Memory B cell (primary cell): Measurements from ENCODE around the gene TLX1.

ENCODE experiments used
- ATAC-seq: fragments of 150-1000 bp; cut with Tn5 transposase; 2 replicates; pipeline ENCODE4 v1.10.0; 2021; ENCODE audit warnings: low read depth, mild to moderate bottlenecking, moderate library complexity
- DNase-seq, 2 donors: peaks; one replicate each; pipeline ENCODE4 v3.0.0; 2022; ENCODE audit warnings: low spot score in 2 of 2
- H3K27ac Mint-ChIP-seq: one replicate; pipeline ENCODE4 v1.8.0; 2022; ENCODE audit warnings: mild to moderate bottlenecking, moderate library complexity, mixed read lengths
- H3K27me3 Mint-ChIP-seq: one replicate; pipeline ENCODE4 v1.8.0; 2022; ENCODE audit warnings: mixed read lengths
- H3K36me3 Mint-ChIP-seq: one replicate; pipeline ENCODE4 v1.8.0; 2022; ENCODE audit warnings: mild to moderate bottlenecking, mixed read lengths
- H3K4me1 Mint-ChIP-seq: one replicate; pipeline ENCODE4 v1.8.0; 2022; ENCODE audit warnings: mixed read lengths
- H3K4me3 Mint-ChIP-seq: one replicate; pipeline ENCODE4 v1.8.0; 2022; ENCODE audit warnings: mild to moderate bottlenecking, moderate library complexity, mixed read lengths
- H3K9me3 Mint-ChIP-seq: one replicate; pipeline ENCODE4 v1.8.0; 2022; ENCODE audit warnings: mixed read lengths

Gene TLX1

GRCh38 chr10:101134299-101135127 lies 3.4 kb downstream of the TLX1 start:
- Mint-ChIP-seq H3K36me3 (no peaks in the 10 kb centered on the region), H3K27me3 (peaks cover 47% of the 10 kb centered on the region), H3K27ac (peak overlapping the region; percentile 33), H3K4me1 (peaks cover 17% of the 10 kb centered on the region), H3K9me3 (no peaks in the 10 kb centered on the region), H3K4me3 (peak overlapping the region; percentile 21)
- peak in 1 of 2 donors; percentile 44 for DNase-seq
- ATAC-seq = no peak

DNA sequence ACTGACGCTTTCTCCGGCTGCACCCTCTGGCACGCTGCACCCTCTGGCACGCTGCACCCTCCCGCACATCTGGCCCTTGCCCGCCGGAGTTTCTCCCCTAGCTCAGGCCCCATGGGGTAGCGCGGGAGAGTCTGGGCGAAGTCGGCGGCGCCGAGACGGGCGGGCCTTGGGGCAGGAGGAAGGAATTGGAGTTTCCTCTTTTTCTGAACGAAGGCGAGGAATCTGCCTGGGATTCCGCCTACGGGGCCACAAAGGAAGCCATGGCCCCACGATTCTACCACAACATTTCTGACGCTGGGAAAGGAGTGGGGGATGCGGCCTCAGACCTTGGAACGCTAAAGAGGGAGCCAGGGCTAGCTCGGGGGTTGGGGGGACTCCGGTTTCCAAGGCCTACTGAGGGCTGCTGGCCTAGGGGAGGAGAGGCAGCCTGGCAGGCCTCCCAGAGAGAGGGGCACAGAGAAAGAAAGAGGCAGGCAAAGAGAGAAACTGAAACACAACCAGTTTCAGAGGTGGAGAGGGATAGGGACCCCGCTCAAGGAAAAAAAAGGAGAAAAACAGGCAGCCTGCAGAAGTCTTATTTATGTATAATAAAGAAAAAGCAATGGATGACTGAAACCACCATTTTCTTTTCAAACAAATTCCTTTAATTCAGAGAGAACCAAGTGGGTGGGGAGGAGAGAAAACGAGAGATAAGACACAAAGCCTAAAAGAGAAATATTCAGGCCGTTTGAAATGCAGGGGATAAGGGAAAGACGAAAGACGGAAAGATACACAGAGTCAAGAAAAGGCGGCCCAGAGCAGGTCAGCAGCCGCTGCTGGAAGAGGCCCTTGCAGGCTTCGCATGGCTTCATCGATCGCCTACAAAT lies 4.3 kb downstream of the TLX1 start:
- H3K36me3 Mint-ChIP-seq = no peaks in the 10 kb centered on the region
- H3K9me3 Mint-ChIP-seq = no peaks in the 10 kb centered on the region
- H3K4me3 Mint-ChIP-seq = peak overlapping the region; percentile 21
- peaks cover 43% of the 10 kb centered on the region for H3K27me3 Mint-ChIP-seq
- peaks cover 17% of the 10 kb centered on the region for H3K4me1 Mint-ChIP-seq
- peak overlapping the region; percentile 33 for H3K27ac Mint-ChIP-seq
- ATAC-seq = no peak
- DNase-seq = no peak

DNA sequence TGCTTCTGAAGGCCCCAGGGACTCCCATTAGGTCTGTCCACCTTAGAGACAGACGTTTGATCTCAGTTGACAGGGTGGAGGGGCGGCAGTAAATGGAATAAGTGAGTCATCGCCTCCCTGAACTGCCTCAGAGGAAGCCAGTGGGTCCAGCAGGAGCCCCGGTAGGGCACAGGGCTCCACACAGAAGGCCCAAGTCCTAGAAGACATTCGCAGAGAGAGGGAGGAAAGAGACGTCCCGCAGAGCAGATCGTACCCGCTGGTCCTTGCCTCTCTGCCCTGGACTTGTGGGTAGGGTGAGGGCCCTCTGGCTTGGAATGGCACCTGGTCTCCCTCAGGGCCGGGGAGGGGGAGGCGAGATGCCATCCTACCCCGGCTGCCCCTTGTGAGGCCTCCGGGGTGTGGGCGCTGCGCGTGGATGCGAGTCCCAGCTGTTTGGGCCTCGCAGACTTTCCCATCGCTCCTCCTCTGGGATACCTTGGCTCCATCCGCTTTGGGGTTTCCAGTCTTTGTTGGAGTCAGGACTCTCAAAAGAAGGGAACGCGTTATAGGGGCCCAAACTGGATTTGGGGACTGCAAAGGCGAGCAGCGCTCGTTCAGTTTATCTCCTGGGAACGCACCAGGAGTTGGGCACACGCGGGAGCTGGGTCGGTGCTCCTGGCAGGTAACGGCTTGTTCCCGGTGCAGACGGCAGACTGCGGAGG lies 5.1 kb downstream of the TLX1 start:
- Mint-ChIP-seq H3K27ac (no peak overlapping the region), H3K36me3 (no peaks in the 10 kb centered on the region), H3K27me3 (peaks cover 38% of the 10 kb centered on the region), H3K4me1 (peaks cover 14% of the 10 kb centered on the region), H3K4me3 (no peak overlapping the region), H3K9me3 (no peaks in the 10 kb centered on the region)
- no peak for DNase-seq
- ATAC-seq = no peak

- Mint-ChIP-seq H3K27me3 (peaks cover 39% of the 10 kb centered on the region), H3K4me3 (no peak overlapping the region), H3K27ac (no peak overlapping the region), H3K36me3 (no peaks in the 10 kb centered on the region), H3K9me3 (no peaks in the 10 kb centered on the region), H3K4me1 (peaks cover 13% of the 10 kb centered on the region)
- ATAC-seq (no peak), DNase-seq (no peak)
These were observed 5.6 kb downstream of the TLX1 start for GRCh38 chr10:101136708-101137121.

DNA sequence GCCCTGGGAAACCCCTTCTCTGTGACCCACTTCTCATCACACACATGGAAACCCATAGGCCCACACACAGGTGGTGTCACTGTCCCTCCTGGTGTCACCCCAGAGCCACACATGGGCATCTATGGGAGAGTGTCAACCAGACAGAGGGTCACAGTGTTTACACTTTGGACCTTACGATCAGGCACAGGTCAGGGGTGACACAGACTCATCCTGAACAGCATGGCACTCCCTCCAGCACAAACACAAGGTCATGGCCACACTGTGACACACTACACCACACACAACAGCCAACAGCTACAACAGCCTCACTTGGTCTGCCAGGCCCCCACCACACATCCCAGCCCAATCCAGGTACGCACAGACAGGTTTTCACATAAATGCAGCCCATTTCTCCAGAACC lies 6.2 kb downstream of the TLX1 start:
- ATAC-seq = peak; percentile 31
- Mint-ChIP-seq H3K4me1 (peaks cover 14% of the 10 kb centered on the region), H3K4me3 (no peak overlapping the region)

GRCh38 chr10:101138788-101139420 lies 7.8 kb downstream of the TLX1 start:
- Mint-ChIP-seq H3K27ac (no peak overlapping the region), H3K4me3 (no peak overlapping the region), H3K4me1 (peaks cover 11% of the 10 kb centered on the region), H3K9me3 (no peaks in the 10 kb centered on the region), H3K27me3 (peaks cover 41% of the 10 kb centered on the region), H3K36me3 (no peaks in the 10 kb centered on the region)
- ATAC-seq (no peak), DNase-seq (no peak)

More for the DNA sequence above, 6.2 kb downstream of the TLX1 start:
- Mint-ChIP-seq H3K9me3 (no peaks in the 10 kb centered on the region), H3K36me3 (no peaks in the 10 kb centered on the region), H3K27me3 (peaks cover 40% of the 10 kb centered on the region), H3K27ac (no peak overlapping the region)
- no peak for DNase-seq

GRCh38 chr10:101139421-101139911 lies 8.4 kb downstream of the TLX1 start:
- no peak overlapping the region for H3K4me3 Mint-ChIP-seq
- peak; percentile 23 for ATAC-seq
- H3K9me3 Mint-ChIP-seq = no peaks in the 10 kb centered on the region
- peaks cover 41% of the 10 kb centered on the region for H3K27me3 Mint-ChIP-seq
- no peaks in the 10 kb centered on the region for H3K36me3 Mint-ChIP-seq
- peaks cover 11% of the 10 kb centered on the region for H3K4me1 Mint-ChIP-seq
- DNase-seq = no peak
- no peak overlapping the region for H3K27ac Mint-ChIP-seq

DNA sequence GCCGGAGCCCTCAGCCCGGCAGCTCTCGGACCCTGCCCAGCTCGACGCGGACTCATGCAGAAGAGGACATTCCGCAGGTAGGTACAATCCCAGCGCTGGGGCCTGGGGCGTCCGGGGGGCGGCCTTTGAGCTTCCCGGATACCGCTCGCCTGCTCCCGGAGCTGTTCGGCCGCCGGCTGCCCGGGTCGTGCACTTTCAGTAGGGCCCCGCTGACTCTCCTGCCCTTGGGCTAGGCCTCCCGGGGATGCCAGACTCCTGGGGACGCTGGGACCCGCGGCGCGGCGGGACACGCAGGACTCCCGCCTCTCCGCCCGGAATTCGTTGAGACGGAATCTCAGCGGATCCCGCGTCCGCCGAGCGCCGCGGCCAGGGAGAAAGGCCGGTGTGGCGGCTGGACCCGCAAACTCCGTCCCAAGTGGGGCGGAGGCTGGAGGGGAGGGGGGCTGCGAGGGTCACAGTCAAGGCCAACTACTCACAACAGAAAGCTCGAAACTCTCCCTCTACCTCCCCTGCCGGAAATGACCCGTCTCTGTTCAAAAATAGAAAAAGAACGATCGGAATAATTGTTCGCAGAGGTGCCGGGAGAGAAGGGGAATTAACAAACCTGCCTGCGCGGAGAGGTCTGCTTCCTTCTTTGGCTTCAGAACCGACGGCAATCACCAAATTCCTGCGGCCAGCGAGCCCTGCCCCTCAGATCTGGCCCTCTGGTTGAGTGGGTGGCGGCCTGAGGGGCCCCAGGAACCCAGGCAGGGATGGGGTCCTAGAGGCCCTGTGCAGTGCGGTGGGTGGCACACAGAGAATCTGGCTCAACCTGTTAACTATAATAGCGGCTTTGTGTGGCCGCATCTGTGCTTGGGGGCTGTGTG lies 9.2 kb downstream of the TLX1 start:
- Mint-ChIP-seq H3K36me3 (no peaks in the 10 kb centered on the region), H3K4me1 (peaks cover 9% of the 10 kb centered on the region), H3K4me3 (no peak overlapping the region), H3K9me3 (no peaks in the 10 kb centered on the region), H3K27me3 (peaks cover 39% of the 10 kb centered on the region), H3K27ac (no peak overlapping the region)
- peak in 1 of 2 donors; percentile 22 for DNase-seq
- no peak for ATAC-seq

GRCh38 chr10:101140950-101141615 lies 10.0 kb downstream of the TLX1 start:
- Mint-ChIP-seq H3K27ac (no peak overlapping the region), H3K36me3 (no peaks in the 10 kb centered on the region), H3K9me3 (no peaks in the 10 kb centered on the region), H3K4me3 (no peak overlapping the region), H3K4me1 (peaks cover 9% of the 10 kb centered on the region), H3K27me3 (peaks cover 33% of the 10 kb centered on the region)
- DNase-seq (peak in 1 of 2 donors; percentile 27), ATAC-seq (no peak)

DNA sequence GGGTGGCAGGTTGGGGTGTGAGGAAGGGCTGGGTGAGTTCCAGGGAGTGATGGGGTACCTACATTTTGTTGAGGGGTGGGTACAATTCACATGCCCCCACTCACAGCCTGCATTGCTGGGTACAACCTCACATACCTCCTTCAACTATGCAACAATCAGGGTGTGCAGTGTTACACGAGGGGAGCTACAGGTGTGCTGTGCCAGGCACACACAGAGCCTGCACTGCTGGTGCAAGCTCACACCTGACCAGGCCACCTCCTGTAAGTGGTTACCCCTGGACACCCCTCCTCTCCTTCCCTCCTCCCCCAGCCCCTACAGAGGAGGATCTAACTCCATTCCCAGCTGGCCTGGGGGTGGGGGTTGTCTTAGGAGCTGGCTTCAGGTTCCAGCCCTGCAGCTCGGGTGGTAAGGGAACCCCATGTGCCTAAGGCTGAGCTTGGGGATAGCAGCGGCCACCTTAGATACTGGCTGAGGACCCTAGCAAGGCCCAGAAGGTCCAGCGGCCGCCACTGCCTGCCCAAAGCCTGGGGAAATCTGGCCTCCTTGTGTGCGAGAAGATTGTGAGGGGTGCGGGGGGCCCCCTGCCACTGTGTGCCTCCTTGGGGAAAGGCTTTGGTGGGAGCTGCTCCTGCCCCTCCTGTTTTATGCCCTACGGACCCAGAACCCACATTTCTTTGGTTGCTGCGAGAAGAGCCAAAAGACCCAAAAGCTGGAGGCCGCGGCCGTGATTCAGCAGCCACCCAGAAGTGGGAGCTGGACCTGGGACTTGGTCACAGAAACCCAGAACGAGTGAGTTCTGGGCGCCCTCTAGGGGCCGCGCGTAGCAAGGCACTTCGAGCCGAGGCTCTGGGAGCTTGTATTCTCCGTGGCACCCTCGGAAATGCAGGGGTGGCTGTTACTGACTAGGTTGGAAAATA lies 10.8 kb downstream of the TLX1 start:
- H3K27ac Mint-ChIP-seq = no peak overlapping the region
- no peaks in the 10 kb centered on the region for H3K9me3 Mint-ChIP-seq
- peaks cover 30% of the 10 kb centered on the region for H3K27me3 Mint-ChIP-seq
- no peak overlapping the region for H3K4me3 Mint-ChIP-seq
- H3K36me3 Mint-ChIP-seq = no peaks in the 10 kb centered on the region
- ATAC-seq (peak; percentile 85), DNase-seq (peak; percentile 80 to 87)
- H3K4me1 Mint-ChIP-seq = peaks cover 9% of the 10 kb centered on the region

- no peak for ATAC-seq
- peaks cover 30% of the 10 kb centered on the region for H3K27me3 Mint-ChIP-seq
These were observed 11.6 kb downstream of the TLX1 start for GRCh38 chr10:101142533-101143344.

More at GRCh38 chr10:101142533-101143344, 11.6 kb downstream of the TLX1 start:
- Mint-ChIP-seq H3K4me3 (no peak overlapping the region), H3K27ac (no peak overlapping the region), H3K36me3 (no peaks in the 10 kb centered on the region), H3K9me3 (no peaks in the 10 kb centered on the region), H3K4me1 (peaks cover 8% of the 10 kb centered on the region)
- DNase-seq = no peak
